WI38 (cell line): Measurements from ENCODE around the gene OR5D16.

Experiments
- H3K4me3 ChIP-seq: 2 replicates; pipeline ENCODE4 v1.5.1; 2011; ENCODE audit warnings: low read depth, mild to moderate bottlenecking, control low read depth, low read length
- CTCF ChIP-seq: IDR thresholded peaks from 2 replicates; pipeline ENCODE4 v1.5.1; 2012; ENCODE audit warnings: low read depth, mild to moderate bottlenecking, control low read depth, low read length

OR5D16 gene

GRCh38 chr11:55838452-55838851 lies at the start of gene OR5D16:
OR5D16 (plus strand) TSS chr11:55838752; CDS start chr11:55838752, 0 bp downstream.
- TF ChIP-seq CTCF: no peak
- H3K4me3 ChIP-seq: no peak within 1 kb of the TSS

- TF ChIP-seq CTCF: no peak
- H3K4me3 ChIP-seq: no peak overlapping the region
Observed at GRCh38 chr11:55791606-55792005, 46.9 kb upstream of the OR5D16 start.

- H3K4me3 ChIP-seq: no peak overlapping the region
- no peak for TF ChIP-seq CTCF
Observed at GRCh38 chr11:55793321-55793720, 45.2 kb upstream of the OR5D16 start.

GRCh38 chr11:55795256-55795655 lies 43.3 kb upstream of the OR5D16 start, which contains the start of gene OR5D14:
OR5D14 (plus strand) TSS chr11:55795556; CDS start chr11:55795556, 0 bp downstream.
- TF ChIP-seq CTCF: no peak
- no peak within 1 kb of the TSS for H3K4me3 ChIP-seq

- H3K4me3 ChIP-seq: no peak overlapping the region
- TF ChIP-seq CTCF: no peak
Observed at GRCh38 chr11:55806248-55806647, 32.3 kb upstream of the OR5D16 start.

- H3K4me3 ChIP-seq: no peak within 1 kb of the TSS
- no peak for TF ChIP-seq CTCF
Observed at GRCh38 chr11:55811067-55811466, 27.5 kb upstream of the OR5D16 start, which contains the start of gene OR5L1. OR5L1 (plus strand) TSS chr11:55811367; CDS start chr11:55811467, 100 bp downstream.

GRCh38 chr11:55819330-55819729 lies 19.2 kb upstream of the OR5D16 start, which contains the start of gene OR5D18:
OR5D18 (plus strand) TSS chr11:55819630; CDS start chr11:55819630, 0 bp downstream.
- TF ChIP-seq CTCF: no peak

More at GRCh38 chr11:55819330-55819729, 19.2 kb upstream of the OR5D16 start, which contains the start of gene OR5D18:
- H3K4me3 ChIP-seq: no peak within 1 kb of the TSS
